HCT116 (cell line): Measurements from ENCODE around the gene NR1H3. TPM values are rescaled to one million over a fixed set of nuclear protein-coding genes. Genes with fewer than 3 reads are reported as not detected.

Experiments used
- ATAC-seq: fragments of 200-7000 bp; cut with Tn5 transposase; 2 replicates; pipeline ENCODE4 v1.9.1; 2020; ENCODE audit warnings: mild to moderate bottlenecking, moderate library complexity
- BruUV-seq: library from RNA; stranded (reverse); fragments of 400-500 nt; replicated peaks from 2 replicates; lab custom pipeline; 2021; lab: Mats Ljungman, UMichigan
- CTCF ChIA-PET: fragments of 300-600 bp; sonication (Branson Sonifier 250); formaldehyde crosslinking; loops from one replicate; lab custom pipeline; 2021; ENCODE audit warnings: antibody characterized with exemption; lab: Charles Lee
- POLR2A ChIA-PET: fragments of 300-600, 350-600 bp; sonication (Branson Sonifier 250); formaldehyde crosslinking; loops from one replicate; lab custom pipeline; 2021; ENCODE audit warnings: antibody characterized with exemption; lab: Charles Lee
- RAD21 ChIA-PET, 2 experiments: fragments of 300-600 bp; sonication (Branson Sonifier 250); formaldehyde crosslinking; loops; one replicate each; lab custom pipeline; 2023; ENCODE audit warnings: low total read pairs in 2 of 2; ENCODE audit not compliant: uncharacterized antibody in 2 of 2, unreplicated experiment in 2 of 2, low non-redundant PET in 1 of 2; lab: Charles Lee
- DNase-seq: peaks from one replicate; pipeline ENCODE4 v3.0.0-alpha.2; 2010; ENCODE audit warnings: low read depth, low spot score
- H2AFZ ChIP-seq: fragments of 200-600 bp; shearing (Covaris generic), sonication (generic); 2 replicates; pipeline ENCODE4 v1.6.1; 2017; ENCODE audit warnings: low read depth, mixed run types, mixed read lengths, antibody characterized with exemption, low read length; ENCODE audit not compliant: poor library complexity, severe bottlenecking
- H3K27ac ChIP-seq: 2 replicates; pipeline ENCODE4 v1.5.1; 2012; ENCODE audit warnings: low read depth, low read length
- H3K27me3 ChIP-seq: fragments of 200-600 bp; sonication (generic); 2 replicates; pipeline ENCODE4 v1.6.1; 2016; ENCODE audit warnings: mixed run types, low read length, mixed read lengths; ENCODE audit not compliant: insufficient read depth
- H3K36me3 ChIP-seq, 2 experiments: fragments of 200-500 bp in 1 of 2; fragments of 200-600 bp in 1 of 2; sonication (Bioruptor generic) in 1 of 2; sonication (generic) in 1 of 2; 2 replicates each; pipeline versions ENCODE4 v1.5.1 to v1.6.1; 2014 to 2016; ENCODE audit warnings: low read length in 2 of 2, inconsistent platforms in 1 of 2, mixed read lengths in 1 of 2, mixed run types in 1 of 2; ENCODE audit not compliant: insufficient read depth in 2 of 2, control insufficient read depth in 1 of 2
- H3K4me1 ChIP-seq, 2 experiments: fragments of 200-600 bp in 1 of 2; sonication (generic) in 1 of 2; 2 replicates each; pipeline versions ENCODE4 v1.5.1 to v1.6.1; 2012 to 2017; ENCODE audit warnings: low read length in 2 of 2, inconsistent platforms in 1 of 2, mild to moderate bottlenecking in 1 of 2, mixed read lengths in 1 of 2, mixed run types in 1 of 2, moderate library complexity in 1 of 2; ENCODE audit not compliant: insufficient read depth in 2 of 2, control insufficient read depth in 1 of 2
- H3K4me2 ChIP-seq: fragments of 200-600 bp; sonication (generic); 2 replicates; pipeline ENCODE4 v1.6.1; 2017; ENCODE audit warnings: mixed run types, low read length, mixed read lengths
- H3K4me3 ChIP-seq, 2 experiments: fragments of 200-600 bp in 1 of 2; sonication (generic) in 1 of 2; replicated peaks in 1 of 2; 2 replicates each; pipeline ENCODE4 v1.5.1; 2011 to 2016; ENCODE audit warnings: low read length in 2 of 2, control low read depth in 1 of 2, low read depth in 1 of 2, mild to moderate bottlenecking in 1 of 2, mixed read lengths in 1 of 2, mixed run types in 1 of 2
- H3K79me2 ChIP-seq: fragments of 200-600 bp; sonication (generic); 2 replicates; pipeline ENCODE4 v1.6.1; 2017; ENCODE audit warnings: mild to moderate bottlenecking, mixed run types, low read length, moderate library complexity, mixed read lengths; ENCODE audit not compliant: insufficient read depth
- H3K9ac ChIP-seq: fragments of 200-600 bp; sonication (generic); 2 replicates; pipeline ENCODE4 v1.6.1; 2016; ENCODE audit warnings: low read length, mixed read lengths
- H3K9me2 ChIP-seq: fragments of 200-600 bp; sonication (generic), shearing (Covaris generic); 2 replicates; pipeline ENCODE4 v1.6.1; 2017; ENCODE audit warnings: mixed run types, mild to moderate bottlenecking, moderate library complexity; ENCODE audit not compliant: insufficient read depth
- H3K9me3 ChIP-seq, 2 experiments: fragments of 200-500 bp in 1 of 2; fragments of 200-600 bp in 1 of 2; sonication (Bioruptor generic) in 1 of 2; sonication (generic) in 1 of 2; 2 replicates each; pipeline ENCODE4 v1.6.1; 2014 to 2017; ENCODE audit warnings: low read length in 2 of 2, mixed read lengths in 2 of 2, inconsistent platforms in 1 of 2, low read depth in 1 of 2, mild to moderate bottlenecking in 1 of 2, mixed run types in 1 of 2, moderate library complexity in 1 of 2; ENCODE audit not compliant: control insufficient read depth in 1 of 2, insufficient read depth in 1 of 2
- H4K20me1 ChIP-seq: fragments of 200-600 bp; sonication (generic), shearing (Covaris generic); 2 replicates; pipeline ENCODE4 v1.6.1; 2017; ENCODE audit warnings: mixed run types, mild to moderate bottlenecking, moderate library complexity; ENCODE audit not compliant: insufficient read depth
- ATF3 ChIP-seq: IDR thresholded peaks from 2 replicates; pipeline ENCODE4 v1.6.1; 2012
- CEBPB ChIP-seq: IDR thresholded peaks from 2 replicates; pipeline ENCODE4 v1.6.1; 2012; ENCODE audit warnings: low read depth
- EGR1 ChIP-seq: IDR thresholded peaks from 2 replicates; pipeline ENCODE4 v1.6.1; 2012; ENCODE audit warnings: low read depth
- ELF1 ChIP-seq: IDR thresholded peaks from 2 replicates; pipeline ENCODE4 v1.6.1; 2012; ENCODE audit warnings: low read depth, borderline replicate concordance
- EZH2phosphoT487 ChIP-seq: fragments of 200-600 bp; IDR thresholded peaks from 2 replicates; pipeline ENCODE4 v1.6.1; 2018; ENCODE audit warnings: antibody characterized with exemption, borderline replicate concordance
- JUND ChIP-seq: IDR thresholded peaks from 2 replicates; pipeline ENCODE4 v1.6.1; 2012
- POLR2AphosphoS5 ChIP-seq: IDR thresholded peaks from 2 replicates; pipeline ENCODE4 v1.6.1; 2011; ENCODE audit warnings: mild to moderate bottlenecking, low read depth, low read length, moderate library complexity
- SIN3A ChIP-seq: IDR thresholded peaks from 2 replicates; pipeline ENCODE4 v1.6.1; 2012; ENCODE audit warnings: low read depth
- SP1 ChIP-seq: IDR thresholded peaks from 2 replicates; pipeline ENCODE4 v1.6.1; 2012; ENCODE audit warnings: low read depth
- SRF ChIP-seq: IDR thresholded peaks from 2 replicates; pipeline ENCODE4 v1.6.1; 2012; ENCODE audit warnings: low read depth
- TCF7L2 ChIP-seq: IDR thresholded peaks from 2 replicates; pipeline ENCODE4 v1.7.0; 2011; ENCODE audit warnings: borderline replicate concordance, inconsistent platforms; ENCODE audit not compliant: insufficient read depth, insufficient read length; ENCODE audit errors: extremely low read depth
- ZFX ChIP-seq: fragments of 450-650 bp; IDR thresholded peaks from 2 replicates; pipeline ENCODE4 v1.6.1; 2017
- intact Hi-C: fragments of 100-400 bp; cut with micrococcal nuclease; formaldehyde crosslinking; loops from 2 replicates; pipeline ENCODE4 v1.10.0; 2022
- total RNA-seq: library from RNA; stranded (reverse); gene quantifications from one replicate; pipeline ENCODE4 v1.2.1, GENCODE V29; 2021; ENCODE audit not compliant: unreplicated experiment
- TF ChIP-seq, protein P1 (sequence below): IDR thresholded peaks from 2 replicates; pipeline ENCODE4 v1.6.1; 2011; ENCODE audit warnings: mild to moderate bottlenecking, low read length, moderate library complexity; ENCODE audit not compliant: insufficient replicate concordance; ENCODE audit errors: extremely low read depth
- TF ChIP-seq, protein P2 (sequence below): IDR thresholded peaks from 2 replicates; pipeline ENCODE4 v1.6.1; 2012; ENCODE audit warnings: low read depth

Gene NR1H3
- total RNA-seq, 1 experiment from 2014 or later: 23.5 TPM

GRCh38 chr11:47241841-47242301 is 15.9 kb upstream of the NR1H3 start (continued):
- TF ChIP-seq, protein P1, sequence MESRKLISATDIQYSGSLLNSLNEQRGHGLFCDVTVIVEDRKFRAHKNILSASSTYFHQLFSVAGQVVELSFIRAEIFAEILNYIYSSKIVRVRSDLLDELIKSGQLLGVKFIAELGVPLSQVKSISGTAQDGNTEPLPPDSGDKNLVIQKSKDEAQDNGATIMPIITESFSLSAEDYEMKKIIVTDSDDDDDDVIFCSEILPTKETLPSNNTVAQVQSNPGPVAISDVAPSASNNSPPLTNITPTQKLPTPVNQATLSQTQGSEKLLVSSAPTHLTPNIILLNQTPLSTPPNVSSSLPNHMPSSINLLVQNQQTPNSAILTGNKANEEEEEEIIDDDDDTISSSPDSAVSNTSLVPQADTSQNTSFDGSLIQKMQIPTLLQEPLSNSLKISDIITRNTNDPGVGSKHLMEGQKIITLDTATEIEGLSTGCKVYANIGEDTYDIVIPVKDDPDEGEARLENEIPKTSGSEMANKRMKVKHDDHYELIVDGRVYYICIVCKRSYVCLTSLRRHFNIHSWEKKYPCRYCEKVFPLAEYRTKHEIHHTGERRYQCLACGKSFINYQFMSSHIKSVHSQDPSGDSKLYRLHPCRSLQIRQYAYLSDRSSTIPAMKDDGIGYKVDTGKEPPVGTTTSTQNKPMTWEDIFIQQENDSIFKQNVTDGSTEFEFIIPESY: no peak
- no peak for TF ChIP-seq EZH2phosphoT487
- TF ChIP-seq TCF7L2: no peak

DNA sequence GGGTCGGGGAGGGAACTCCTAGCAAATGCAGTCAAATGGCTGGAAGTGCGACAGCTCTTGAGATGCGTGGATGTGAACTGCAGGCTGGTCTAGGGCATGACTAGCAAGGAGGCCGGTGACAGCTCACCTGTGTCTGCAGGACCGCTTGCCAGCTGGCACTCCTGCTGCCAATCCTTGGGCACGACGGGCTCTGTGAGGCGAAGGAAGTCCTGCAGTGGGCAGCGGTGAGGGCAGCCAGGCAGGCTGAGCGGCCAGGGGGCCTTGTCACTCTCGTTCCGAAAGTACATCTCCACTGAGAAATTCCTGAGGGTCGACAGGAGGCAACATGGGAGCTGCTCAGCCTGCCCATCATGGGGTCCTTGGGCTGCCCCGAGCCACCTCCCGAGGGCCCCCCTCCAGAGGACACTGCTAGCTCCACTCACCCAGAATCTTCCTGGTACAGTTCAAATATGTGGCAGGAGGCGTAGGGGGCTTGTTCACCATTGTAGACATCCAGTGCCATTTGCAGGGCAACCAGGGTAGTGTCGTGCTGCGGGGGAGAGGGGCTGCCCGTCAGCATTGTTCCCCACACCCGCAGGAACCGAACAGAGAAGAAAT is 15.1 kb upstream of the NR1H3 start:
- no peaks in the 10 kb centered on the region for H3K27me3 ChIP-seq
- peaks cover 3% of the 10 kb centered on the region for H3K79me2 ChIP-seq
- peaks cover 1 to 4% of the 10 kb centered on the region in 2 experiments; a peak in 2 of 4 replicates for H3K4me1 ChIP-seq
- DNase-seq: no peak
- no peaks in the 10 kb centered on the region for H4K20me1 ChIP-seq
- no peak overlapping the region for H3K4me2 ChIP-seq
- no TSS peak for BruUV-seq
- no peaks in the 10 kb centered on the region for H3K9me2 ChIP-seq
- intact Hi-C loops: no loop called here
- no peak overlapping the region for H2AFZ ChIP-seq
- TF ChIP-seq, protein P2, sequence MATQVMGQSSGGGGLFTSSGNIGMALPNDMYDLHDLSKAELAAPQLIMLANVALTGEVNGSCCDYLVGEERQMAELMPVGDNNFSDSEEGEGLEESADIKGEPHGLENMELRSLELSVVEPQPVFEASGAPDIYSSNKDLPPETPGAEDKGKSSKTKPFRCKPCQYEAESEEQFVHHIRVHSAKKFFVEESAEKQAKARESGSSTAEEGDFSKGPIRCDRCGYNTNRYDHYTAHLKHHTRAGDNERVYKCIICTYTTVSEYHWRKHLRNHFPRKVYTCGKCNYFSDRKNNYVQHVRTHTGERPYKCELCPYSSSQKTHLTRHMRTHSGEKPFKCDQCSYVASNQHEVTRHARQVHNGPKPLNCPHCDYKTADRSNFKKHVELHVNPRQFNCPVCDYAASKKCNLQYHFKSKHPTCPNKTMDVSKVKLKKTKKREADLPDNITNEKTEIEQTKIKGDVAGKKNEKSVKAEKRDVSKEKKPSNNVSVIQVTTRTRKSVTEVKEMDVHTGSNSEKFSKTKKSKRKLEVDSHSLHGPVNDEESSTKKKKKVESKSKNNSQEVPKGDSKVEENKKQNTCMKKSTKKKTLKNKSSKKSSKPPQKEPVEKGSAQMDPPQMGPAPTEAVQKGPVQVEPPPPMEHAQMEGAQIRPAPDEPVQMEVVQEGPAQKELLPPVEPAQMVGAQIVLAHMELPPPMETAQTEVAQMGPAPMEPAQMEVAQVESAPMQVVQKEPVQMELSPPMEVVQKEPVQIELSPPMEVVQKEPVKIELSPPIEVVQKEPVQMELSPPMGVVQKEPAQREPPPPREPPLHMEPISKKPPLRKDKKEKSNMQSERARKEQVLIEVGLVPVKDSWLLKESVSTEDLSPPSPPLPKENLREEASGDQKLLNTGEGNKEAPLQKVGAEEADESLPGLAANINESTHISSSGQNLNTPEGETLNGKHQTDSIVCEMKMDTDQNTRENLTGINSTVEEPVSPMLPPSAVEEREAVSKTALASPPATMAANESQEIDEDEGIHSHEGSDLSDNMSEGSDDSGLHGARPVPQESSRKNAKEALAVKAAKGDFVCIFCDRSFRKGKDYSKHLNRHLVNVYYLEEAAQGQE: no peak
- TF ChIP-seq ATF3 (no peak), EGR1 (no peak), ZFX (no peak), TCF7L2 (no peak), SIN3A (no peak), SP1 (no peak), SRF (no peak), JUND (no peak), ELF1 (no peak), POLR2AphosphoS5 (no peak), CEBPB (no peak)
- TF ChIP-seq, protein P1: no peak
- RAD21 ChIA-PET: no interaction called here
- H3K9ac ChIP-seq: no peak overlapping the region
- ATAC-seq: no peak
- no peak overlapping the region for H3K27ac ChIP-seq
- H3K36me3 ChIP-seq: peaks cover 24 to 29% of the 10 kb centered on the region in 2 experiments; a peak in 3 of 4 replicates
- POLR2A ChIA-PET: no interaction called here
- H3K4me3 ChIP-seq: no peak overlapping the region
- CTCF ChIA-PET: interaction anchor here (1.0 kb wide), 1 partner anchor 16 kb away, joined by 3 read pairs; no protein-coding TSS in a partner anchor
- no peaks in the 10 kb centered on the region for H3K9me3 ChIP-seq
